Heart left ventricle (tissue), 16 donors: ENCODE data around the gene RPS6KC1. TPM values are rescaled to one million over a fixed set of nuclear protein-coding genes. Genes with fewer than 3 reads are reported as not detected.

ENCODE experiments used
- ATAC-seq, 4 donors: fragments of 200-7000 bp; cut with Tn5 transposase; one replicate each; pipeline ENCODE4 v1.9.1; 2020 to 2022; ENCODE audit warnings: moderate library complexity in 4 of 4, mild to moderate bottlenecking in 3 of 4, moderate number of reproducible peaks in 1 of 4
- DNase-seq, 5 donors: peaks; one replicate each; pipeline ENCODE4 v3.0.0-alpha.2; 2020
- H3K27ac ChIP-seq, 12 donors: fragments of 200-600 bp; sonication (generic) in 4 of 12; one replicate each; pipeline versions ENCODE4 v1.5.0 to v1.8.0; 2016 to 2022; ENCODE audit warnings: mild to moderate bottlenecking in 2 of 12
- H3K27me3 ChIP-seq, 9 donors: fragments of 200-600 bp; sonication (generic) in 2 of 9; one replicate each; pipeline versions ENCODE4 v1.5.1 to v1.8.0; 2016 to 2022; ENCODE audit warnings: mild to moderate bottlenecking in 3 of 9
- H3K36me3 ChIP-seq, 9 donors: fragments of 200-600 bp; sonication (generic) in 2 of 9; one replicate each; pipeline versions ENCODE4 v1.5.0 to v1.8.0; 2018 to 2022; ENCODE audit warnings: mild to moderate bottlenecking in 2 of 9
- H3K4me1 ChIP-seq, 12 donors: fragments of 200-600 bp; sonication (generic) in 4 of 12; one replicate each; pipeline versions ENCODE4 v1.5.0 to v1.8.0; 2016 to 2022; ENCODE audit warnings: mild to moderate bottlenecking in 3 of 12
- H3K4me3 ChIP-seq, 12 donors: fragments of 200-600 bp; sonication (generic) in 4 of 12; one replicate each; pipeline versions ENCODE4 v1.5.0 to v1.8.0; 2017 to 2022; ENCODE audit warnings: mild to moderate bottlenecking in 9 of 12, moderate library complexity in 4 of 12
- H3K9me3 ChIP-seq, 12 donors: fragments of 200-600 bp; sonication (generic) in 4 of 12; one replicate each; pipeline versions ENCODE4 v1.5.0 to v1.8.0; 2016 to 2022; ENCODE audit warnings: mild to moderate bottlenecking in 1 of 12
- CTCF ChIP-seq, 12 donors: fragments of 200-600 bp; sonication (generic) in 4 of 12; IDR thresholded peaks; one replicate each; pipeline versions ENCODE4 v1.5.0 to v1.8.0; 2018 to 2022; ENCODE audit warnings: antibody characterized with exemption in 12 of 12, mild to moderate bottlenecking in 5 of 12
- POLR2A ChIP-seq, 2 donors: fragments of 450-650 bp; IDR thresholded peaks; one replicate each; pipeline ENCODE4 v1.6.1; 2017; ENCODE audit warnings: antibody characterized with exemption in 2 of 2, mild to moderate bottlenecking in 2 of 2, moderate library complexity in 2 of 2
- WGBS, 4 donors: extraction: QIAGEN DNeasy Blood & Tissue Kit in 2 of 4; methylation state at CpG; one replicate each; pipeline versions ENCODE4 v1.1.5 to v1.1.7; 2013 to 2018; 5-methylcytosine and 5-hydroxymethylcytosine counted together
- intact Hi-C, 10 donors: fragments of 100-400 bp; cut with DNase I; formaldehyde crosslinking; loops; one replicate each; pipeline versions ENCODE4 v1.11.1 to v1.14.2; 2022
- long read RNA-seq, 3 donors: library from polyadenylated mRNA; unstranded; transcript quantifications; one replicate each; pipeline ENCODE4 v2.0.0, GENCODE V29; 2020 to 2021
- polyA plus RNA-seq, 2 donors: library from polyadenylated mRNA; stranded (reverse); fragments of 200-250 nt; gene quantifications; one replicate each; pipeline ENCODE4 v1.2.3, GENCODE V29; 2013
- total RNA-seq, 9 donors: library from RNA; depleted of rRNA in 2 of 9; stranded (reverse); fragments of >200 nt in 2 of 9; fragmentation: NEBNext Ultra II Directional in 3 of 9; extraction: Animal tissue kit (Norgen Biotek cat#: 25700) in 3 of 9; gene quantifications; one replicate each; pipeline versions ENCODE4 v1.1.0 to v1.2.4, GENCODE V29; 2016 to 2023
- donor health status: ischemic (EF 13 %, LVEDD 7.1; RV severe dilation, severe dysfunction).
- donor health status: healthy with polysubstance abuse.
- donor health status: DM: no; HTN: yes; CAD: no.
- donor health status: DM: no; HTN: no; CAD: no.
- donor health status: ischemic (EF 25% LVEDD 6.9; RV normal size, moderate dysfunction).
- donor health status: ischemic (EF 25% LVEDD 5.7; RV mildly dilated, moderate dysfunction).
- donor health status: healthy.
- donor health status: DM: yes; HTN: yes; CAD: no.
- donor health status: ischemic (EF 35%, LVEDD 5.7; RV mildly dilated, moderate dysfunction).
- donor health status: nonischemic (EF 11% LVEDD 7.7; RV severe dilation, severe dysfunction).
- donor health status: DM: yes; HTN: yes; CAD: no.
- donor health status: PGD.
- donor health status: ischemic (EF 29% LVEDD 5.4; RV normal size, mild dysfunction).
- donor health status: nonischemic (EF 23%, LVEDD 6.1; RV moderate dilation, normal function).

Gene RPS6KC1
- 10 to 100 TPM in 6 of 9 donors, 1 to 10 TPM in 3; 8.3 to 15.6 (median 10.9) TPM for total RNA-seq
- polyA plus RNA-seq = 10 to 100 TPM in 1 of 2 donors, 1 to 10 TPM in 1; 3.0 to 10.1 TPM
- long read RNA-seq, donor 1, full-length matches to known transcripts = 14 of 32 reads
- long read RNA-seq, donor 1, partial matches to known transcripts = 1 of 32 reads
- long read RNA-seq, donor 1, other reads (novel, unspliced or antisense) = 17 of 32 reads
- long read RNA-seq, donor 2, full-length matches to known transcripts = 14 of 49 reads
- long read RNA-seq, donor 2, partial matches to known transcripts = 8 of 49 reads
- long read RNA-seq, donor 2, other reads (novel, unspliced or antisense) = 27 of 49 reads
- long read RNA-seq, donor 3, full-length matches to known transcripts = 22 of 60 reads
- long read RNA-seq, donor 3, partial matches to known transcripts = 2 of 60 reads
- long read RNA-seq, donor 3, other reads (novel, unspliced or antisense) = 36 of 60 reads

- peaks cover 0 to 23% (median 12%) of the 10 kb centered on the region in 12 donors for H3K4me1 ChIP-seq
- ATAC-seq = peak; percentile 95 to 100 (median 99)
- peaks cover 0 to 28% (median 3%) of the 10 kb centered on the region in 9 donors for H3K27me3 ChIP-seq
- WGBS, 4 donors = 0 to 1% (median 1%) methylated on average over 27 to 42 of the region's 42 CpGs
- intact Hi-C loops = loop anchor here in 2 of 10 donors (2.0 to 5.0 kb wide), 2 partner anchors 31 to 34 kb away; partner anchors contain the start of gene ANGEL2 (in 1 of the 2)
- peak within 1 kb of the TSS; percentile 74 to 98 (median 90) for H3K4me3 ChIP-seq
- H3K36me3 ChIP-seq = no peaks in the 10 kb centered on the region
- TF ChIP-seq POLR2A (IDR thresholded peaks at IDR 0.05) (no peak), CTCF (IDR thresholded peaks at IDR 0.05) (peak in 2 of 12 donors; percentile 7 to 9)
- H3K27ac ChIP-seq = peak within 1 kb of the TSS in 11 of 12 donors; percentile 59 to 91 (median 78)
- no peaks in the 10 kb centered on the region for H3K9me3 ChIP-seq
- DNase-seq = peak; percentile 85 to 93 (median 89)
Observed at GRCh38 chr1:213051127-213051880, at the start of gene RPS6KC1. Gene RPS6KC1, plus strand, starts transcription at chr1:213051241. Its CDS starts 164 bp downstream, at chr1:213051405.

GRCh38 chr1:213003256-213003655 is 47.8 kb upstream of the RPS6KC1 start:
- Histone ChIP-seq H3K4me1 (no peaks in the 10 kb centered on the region), H3K9me3 (no peaks in the 10 kb centered on the region), H3K27ac (no peak overlapping the region), H3K27me3 (no peaks in the 10 kb centered on the region), H3K36me3 (peaks cover 3 to 100% (median 94%) of the 10 kb centered on the region in 9 donors), H3K4me3 (no peak overlapping the region)
- no peak for DNase-seq
- TF ChIP-seq POLR2A (IDR thresholded peaks at IDR 0.05) (no peak), CTCF (IDR thresholded peaks at IDR 0.05) (no peak)
- 93 to 96% (median 93%) methylated on average over 3 of the region's 3 CpGs for WGBS, 4 donors
- intact Hi-C loops = loop anchor here in 3 of 10 donors (5.0 to 10.0 kb wide), 3 partner anchors 118 to 528 kb away; no protein-coding TSS in a partner anchor
- ATAC-seq = no peak

GRCh38 chr1:213008564-213008963 is 42.5 kb upstream of the RPS6KC1 start:
- peaks cover 0 to 12% (median 0%) of the 10 kb centered on the region in 12 donors for H3K4me1 ChIP-seq
- DNase-seq = no peak
- H3K36me3 ChIP-seq = peaks cover 3 to 90% (median 78%) of the 10 kb centered on the region in 9 donors
- H3K27ac ChIP-seq = no peak overlapping the region
- no peaks in the 10 kb centered on the region for H3K27me3 ChIP-seq
- H3K9me3 ChIP-seq = no peaks in the 10 kb centered on the region
- intact Hi-C loops = loop anchor here in 2 of 10 donors (10.0 kb wide), 2 partner anchors 124 to 534 kb away; no protein-coding TSS in a partner anchor
- no peak for TF ChIP-seq CTCF (IDR thresholded peaks at IDR 0.05)
- no peak for TF ChIP-seq POLR2A (IDR thresholded peaks at IDR 0.05)
- no peak overlapping the region for H3K4me3 ChIP-seq
- WGBS, 4 donors = 67 to 94% (median 90%) methylated on average over 2 of the region's 2 CpGs
- ATAC-seq = no peak
